Activated CD4-positive, alpha-beta T cell treated with anti-CD3 and anti-CD28 coated beads, Interleukin-2, amount 10 ng/mL, durations not matched to agents 7 days and 5 days (primary cell): Measurements from ENCODE around the gene PLPP2. TPM values are rescaled to one million over a fixed set of nuclear protein-coding genes. Genes with fewer than 3 reads are reported as not detected.
"Not testable (repeated sequence)": the region's sequence is repeated elsewhere in the genome, so short reads cannot be mapped to it uniquely, and the experiment has no call there.

Experiments
- CTCF ChIA-PET: fragments of 350-600 bp; sonication (Branson Sonifier 250); formaldehyde crosslinking; loops from one replicate; lab custom pipeline; 2021; ENCODE audit warnings: antibody characterized with exemption; lab: Charles Lee
- POLR2A ChIA-PET: fragments of 350-600 bp; sonication (Branson Sonifier 250); formaldehyde crosslinking; loops from one replicate; lab custom pipeline; 2021; ENCODE audit warnings: antibody characterized with exemption; lab: Charles Lee
- DNase-seq: peaks from one replicate; pipeline ENCODE4 v3.0.0-alpha.2; 2020
- H3K27ac Mint-ChIP-seq: one replicate; pipeline ENCODE4 v1.8.0; 2021; ENCODE audit warnings: mild to moderate bottlenecking, moderate library complexity, mixed read lengths
- H3K27me3 Mint-ChIP-seq: one replicate; pipeline ENCODE4 v1.8.0; 2021; ENCODE audit warnings: mixed read lengths
- H3K36me3 Mint-ChIP-seq: one replicate; pipeline ENCODE4 v1.8.0; 2021; ENCODE audit warnings: low read depth, mixed read lengths
- H3K4me1 Mint-ChIP-seq: one replicate; pipeline ENCODE4 v1.8.0; 2021; ENCODE audit warnings: mixed read lengths
- H3K4me3 Mint-ChIP-seq: one replicate; pipeline ENCODE4 v1.8.0; 2021; ENCODE audit warnings: mild to moderate bottlenecking, moderate library complexity, mixed read lengths
- H3K9me3 Mint-ChIP-seq: one replicate; pipeline ENCODE4 v1.8.0; 2021; ENCODE audit warnings: mixed read lengths
- total RNA-seq, 2 experiments: library from RNA; stranded (reverse); gene quantifications; one replicate each; pipeline ENCODE4 v1.2.3, GENCODE V29; 2021

The PLPP2 gene
- total RNA-seq, 2 experiments from 2014 or later = 0.15 to 0.22 TPM

GRCh38 chr19:269241-269640 is 22.0 kb downstream of the PLPP2 start:
- no peaks in the 10 kb centered on the region for H3K9me3 Mint-ChIP-seq
- no peak overlapping the region for H3K27ac Mint-ChIP-seq
- no peak for DNase-seq
- no peaks in the 10 kb centered on the region for H3K36me3 Mint-ChIP-seq
- H3K4me1 Mint-ChIP-seq = peaks cover 11% of the 10 kb centered on the region
- no peak overlapping the region for H3K4me3 Mint-ChIP-seq
- POLR2A ChIA-PET = no interaction called here
- peaks cover 50% of the 10 kb centered on the region for H3K27me3 Mint-ChIP-seq
- CTCF ChIA-PET = no interaction called here

- no peak for DNase-seq
- H3K36me3 Mint-ChIP-seq = no peaks in the 10 kb centered on the region
- H3K4me1 Mint-ChIP-seq = peaks cover 10% of the 10 kb centered on the region
- no peak overlapping the region for H3K27ac Mint-ChIP-seq
- POLR2A ChIA-PET = no interaction called here
- H3K4me3 Mint-ChIP-seq = no peak overlapping the region
- H3K27me3 Mint-ChIP-seq = peaks cover 30% of the 10 kb centered on the region
- CTCF ChIA-PET = interaction anchor here (1.1 kb wide), 1 partner anchor 15 kb away, joined by 4 read pairs; no protein-coding TSS in a partner anchor
- no peaks in the 10 kb centered on the region for H3K9me3 Mint-ChIP-seq
Measured at GRCh38 chr19:262125-262524, 29.1 kb downstream of the PLPP2 start.

- POLR2A ChIA-PET, H3K36me3 Mint-ChIP-seq, H3K9me3 Mint-ChIP-seq, H3K27ac Mint-ChIP-seq, H3K4me1 Mint-ChIP-seq, H3K4me3 Mint-ChIP-seq, DNase-seq: not testable (repeated sequence)
- peaks cover 31% of the 10 kb centered on the region for H3K27me3 Mint-ChIP-seq
- CTCF ChIA-PET = interaction anchor here (2.0 kb wide), 1 partner anchor 10 kb away, joined by 8 read pairs; no protein-coding TSS in a partner anchor
Measured at GRCh38 chr19:256804-257203, 34.4 kb downstream of the PLPP2 start.

- H3K4me1 Mint-ChIP-seq, POLR2A ChIA-PET, H3K36me3 Mint-ChIP-seq, H3K27ac Mint-ChIP-seq, H3K4me3 Mint-ChIP-seq, CTCF ChIA-PET, DNase-seq, H3K9me3 Mint-ChIP-seq: not testable (repeated sequence)
- H3K27me3 Mint-ChIP-seq = peaks cover 29% of the 10 kb centered on the region
Measured at GRCh38 chr19:252421-253186, 38.6 kb downstream of the PLPP2 start.

GRCh38 chr19:246551-246950 is 44.7 kb downstream of the PLPP2 start:
- no peak overlapping the region for H3K4me3 Mint-ChIP-seq
- POLR2A ChIA-PET = no interaction called here
- peaks cover 4% of the 10 kb centered on the region for H3K9me3 Mint-ChIP-seq

GRCh38 chr19:245900-246299 is 45.3 kb downstream of the PLPP2 start:
- H3K27me3 Mint-ChIP-seq, POLR2A ChIA-PET, H3K27ac Mint-ChIP-seq, H3K9me3 Mint-ChIP-seq, H3K36me3 Mint-ChIP-seq, DNase-seq, H3K4me1 Mint-ChIP-seq, H3K4me3 Mint-ChIP-seq, CTCF ChIA-PET: not testable (repeated sequence)

More at GRCh38 chr19:246551-246950, 44.7 kb downstream of the PLPP2 start:
- Mint-ChIP-seq H3K27ac (no peak overlapping the region), H3K27me3 (peaks cover 3% of the 10 kb centered on the region), H3K36me3 (no peaks in the 10 kb centered on the region), H3K4me1 (no peaks in the 10 kb centered on the region)
- CTCF ChIA-PET = interaction anchor here (0.9 to 1.6 kb wide), 17 partner anchors 11 to 278 kb away, joined by 3 to 15 read pairs (median 4); partner anchors contain the start of gene TPGS1
- DNase-seq = no peak

GRCh38 chr19:245457-245856 is 45.7 kb downstream of the PLPP2 start:
- Mint-ChIP-seq H3K36me3 (no peaks in the 10 kb centered on the region), H3K27me3 (peaks cover 3% of the 10 kb centered on the region), H3K4me1 (no peaks in the 10 kb centered on the region), H3K4me3 (no peak overlapping the region), H3K27ac (no peak overlapping the region), H3K9me3 (peaks cover 4% of the 10 kb centered on the region)
- ChIA-PET POLR2A (no interaction called here), CTCF (no interaction called here)
- no peak for DNase-seq

Other genes with a start within 250 kb of the PLPP2 start
- not detected for gene OR4F17, start 184.3 kb downstream of the PLPP2 start, total RNA-seq
- 10 to 100 TPM; 20.7 to 22.0 TPM for gene MIER2, start 53.4 kb upstream of the PLPP2 start, total RNA-seq
- gene C2CD4C, start 117.7 kb upstream of the PLPP2 start, total RNA-seq = not detected
- not detected for gene SHC2, start 169.6 kb upstream of the PLPP2 start, total RNA-seq
- gene MADCAM1, start 205.1 kb upstream of the PLPP2 start, total RNA-seq = under 1 TPM in 1 of 2 experiments, not detected in 1; 0.15 TPM
- gene TPGS1, start 216.1 kb upstream of the PLPP2 start, total RNA-seq = 10 to 100 TPM; 21.6 to 27.1 TPM
- gene CDC34, start 240.4 kb upstream of the PLPP2 start, total RNA-seq = 10 to 100 TPM; 43.7 to 50.8 TPM